Measurements from ENCODE around the gene OR2T6.
"Not testable (repeated sequence)": the region's sequence is repeated elsewhere in the genome, so short reads cannot be mapped to it uniquely, and the experiment has no call there.

OR2T6 gene
- 0 to 0.18 (median 0) reads per million in 4 experiments for total RNA-seq

GRCh38 chr1:248375446-248375845 lies at the start of gene OR2T6:
Gene OR2T6, plus strand, starts transcription at chr1:248375746. Its CDS starts 11,863 bp downstream, at chr1:248387609.
- DNase-seq, result no peak

- no peak for DNase-seq
Observed at GRCh38 chr1:248343451-248343850, 32.1 kb upstream of the OR2T6 start.

- DNase-seq, result no peak
Observed at GRCh38 chr1:248348475-248348874, 27.1 kb upstream of the OR2T6 start, which contains the start of gene OR14C36. Gene OR14C36, plus strand, starts transcription at chr1:248348775. Its CDS starts 0 bp downstream, at chr1:248348775.

- DNase-seq, result no peak
Observed at GRCh38 chr1:248359415-248359814, 16.1 kb upstream of the OR2T6 start.

GRCh38 chr1:248361121-248361715 lies 14.3 kb upstream of the OR2T6 start, which contains the start of gene OR2T4:
Gene OR2T4, plus strand, starts transcription at chr1:248361665. Its CDS starts 0 bp downstream, at chr1:248361665.
- no peak for DNase-seq

GRCh38 chr1:248366609-248367008 lies 8.9 kb upstream of the OR2T6 start:
- DNase-seq, result no peak

- no peak for DNase-seq
Observed at GRCh38 chr1:248372394-248372793, 3.2 kb upstream of the OR2T6 start.

- DNase-seq, result no peak
Observed at GRCh38 chr1:248373761-248374160, 1.8 kb upstream of the OR2T6 start.

GRCh38 chr1:248376916-248377315 lies 1.4 kb downstream of the OR2T6 start:
- no peak for DNase-seq

- DNase-seq, result no peak
Observed at GRCh38 chr1:248380854-248381253, 5.3 kb downstream of the OR2T6 start.

GRCh38 chr1:248388426-248388825 lies 12.9 kb downstream of the OR2T6 start:
- no peak for DNase-seq

GRCh38 chr1:248393050-248393449 lies 17.5 kb downstream of the OR2T6 start:
- DNase-seq, result no peak

GRCh38 chr1:248402748-248403147 lies 27.2 kb downstream of the OR2T6 start, which contains the start of gene OR2T1:
Gene OR2T1, plus strand, starts transcription at chr1:248403048. Its CDS starts 3,100 bp downstream, at chr1:248406148.
- no peak for DNase-seq

GRCh38 chr1:248404024-248404423 lies 28.5 kb downstream of the OR2T6 start:
- peak; percentile 62 for DNase-seq

GRCh38 chr1:248406721-248407692 lies 31.5 kb downstream of the OR2T6 start:
- no peak for DNase-seq

GRCh38 chr1:248416226-248416625 lies 40.7 kb downstream of the OR2T6 start:
- DNase-seq, result no peak

- DNase-seq, result no peak
Observed at GRCh38 chr1:248417854-248418253, 42.3 kb downstream of the OR2T6 start.

- DNase-seq, result no peak
Observed at GRCh38 chr1:248421384-248421783, 45.8 kb downstream of the OR2T6 start.

- not testable (repeated sequence) for DNase-seq
Observed at GRCh38 chr1:248427526-248428191, 52.1 kb downstream of the OR2T6 start.

- DNase-seq, result not testable (repeated sequence)
Observed at GRCh38 chr1:248428192-248428533, 52.6 kb downstream of the OR2T6 start.

GRCh38 chr1:248431683-248432082 lies 56.1 kb downstream of the OR2T6 start:
- DNase-seq, result not testable (repeated sequence)

GRCh38 chr1:248432201-248432600 lies 56.7 kb downstream of the OR2T6 start:
- DNase-seq, result not testable (repeated sequence)

- not testable (repeated sequence) for DNase-seq
Observed at GRCh38 chr1:248433811-248434415, 58.4 kb downstream of the OR2T6 start.
